ENCODE data around the gene UNC79. TPM values are rescaled to one million over a fixed set of nuclear protein-coding genes. Genes with fewer than 3 reads are reported as not detected.

UNC79 gene
- total RNA-seq, 1 donor from 2014 or later: 0.18 TPM

DNA sequence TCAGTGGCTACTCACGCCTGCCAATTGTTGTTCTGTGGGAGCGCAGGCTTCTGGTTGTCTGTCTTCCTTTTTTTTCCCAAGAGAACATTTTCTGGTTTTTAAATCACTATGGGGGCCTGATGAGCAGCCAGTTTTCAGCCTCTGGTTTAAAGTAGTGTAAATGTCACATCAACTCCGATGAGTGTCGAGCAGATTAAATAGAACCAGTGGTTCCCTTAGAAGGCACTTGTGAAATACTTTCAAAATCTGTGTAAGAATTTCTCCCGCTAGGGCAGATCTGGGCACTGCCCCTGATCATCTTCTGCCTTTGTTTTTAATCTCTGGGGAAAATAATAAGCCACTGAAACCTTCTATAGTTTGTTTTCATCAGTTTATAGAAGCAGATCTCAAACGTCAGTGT lies 227.1 kb downstream of the UNC79 start:
- Histone ChIP-seq H3K27me3 (ENCODE audit: low read depth) (peaks cover 10% of the 10 kb centered on the region), H3K9me3 (no peaks in the 10 kb centered on the region), H3K4me3 (no peak overlapping the region), H3K4me1 (no peaks in the 10 kb centered on the region), H3K36me3 (no peaks in the 10 kb centered on the region), H3K27ac (no peak overlapping the region)
- intact Hi-C loops (cut with DNase I): no loop called here
- ATAC-seq (no peak), DNase-seq (no peak)
- TF ChIP-seq, protein P1, sequence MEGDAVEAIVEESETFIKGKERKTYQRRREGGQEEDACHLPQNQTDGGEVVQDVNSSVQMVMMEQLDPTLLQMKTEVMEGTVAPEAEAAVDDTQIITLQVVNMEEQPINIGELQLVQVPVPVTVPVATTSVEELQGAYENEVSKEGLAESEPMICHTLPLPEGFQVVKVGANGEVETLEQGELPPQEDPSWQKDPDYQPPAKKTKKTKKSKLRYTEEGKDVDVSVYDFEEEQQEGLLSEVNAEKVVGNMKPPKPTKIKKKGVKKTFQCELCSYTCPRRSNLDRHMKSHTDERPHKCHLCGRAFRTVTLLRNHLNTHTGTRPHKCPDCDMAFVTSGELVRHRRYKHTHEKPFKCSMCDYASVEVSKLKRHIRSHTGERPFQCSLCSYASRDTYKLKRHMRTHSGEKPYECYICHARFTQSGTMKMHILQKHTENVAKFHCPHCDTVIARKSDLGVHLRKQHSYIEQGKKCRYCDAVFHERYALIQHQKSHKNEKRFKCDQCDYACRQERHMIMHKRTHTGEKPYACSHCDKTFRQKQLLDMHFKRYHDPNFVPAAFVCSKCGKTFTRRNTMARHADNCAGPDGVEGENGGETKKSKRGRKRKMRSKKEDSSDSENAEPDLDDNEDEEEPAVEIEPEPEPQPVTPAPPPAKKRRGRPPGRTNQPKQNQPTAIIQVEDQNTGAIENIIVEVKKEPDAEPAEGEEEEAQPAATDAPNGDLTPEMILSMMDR (IDR thresholded peaks at IDR 0.05): no peak

DNA sequence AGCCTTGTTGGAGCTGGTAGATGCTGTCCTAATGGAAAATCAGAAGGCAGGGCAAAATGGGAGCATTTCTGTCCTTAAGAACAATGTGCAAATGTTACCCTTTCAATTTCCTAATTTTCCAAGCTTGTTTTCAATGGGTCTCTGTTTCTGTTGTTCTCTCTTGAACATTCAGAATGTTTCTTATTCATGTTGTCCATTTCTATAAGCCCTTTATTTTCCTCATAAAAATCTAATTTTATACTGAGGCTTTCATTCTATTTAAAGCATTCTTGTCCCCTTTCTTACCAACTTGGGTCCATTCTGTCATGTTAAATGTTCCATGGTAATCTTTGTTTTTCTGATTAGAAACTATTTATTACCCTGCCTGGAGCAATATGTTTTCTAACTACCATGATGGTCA lies 232.6 kb downstream of the UNC79 start:
- Histone ChIP-seq H3K27me3 (ENCODE audit: low read depth) (no peaks in the 10 kb centered on the region), H3K4me3 (no peak overlapping the region), H3K36me3 (no peaks in the 10 kb centered on the region), H3K27ac (no peak overlapping the region), H3K9me3 (peaks cover 14% of the 10 kb centered on the region), H3K4me1 (no peaks in the 10 kb centered on the region)
- ATAC-seq (no peak), DNase-seq (no peak)
- intact Hi-C loops (cut with DNase I): no loop called here
- TF ChIP-seq, protein P1 (IDR thresholded peaks at IDR 0.05): no peak

DNA sequence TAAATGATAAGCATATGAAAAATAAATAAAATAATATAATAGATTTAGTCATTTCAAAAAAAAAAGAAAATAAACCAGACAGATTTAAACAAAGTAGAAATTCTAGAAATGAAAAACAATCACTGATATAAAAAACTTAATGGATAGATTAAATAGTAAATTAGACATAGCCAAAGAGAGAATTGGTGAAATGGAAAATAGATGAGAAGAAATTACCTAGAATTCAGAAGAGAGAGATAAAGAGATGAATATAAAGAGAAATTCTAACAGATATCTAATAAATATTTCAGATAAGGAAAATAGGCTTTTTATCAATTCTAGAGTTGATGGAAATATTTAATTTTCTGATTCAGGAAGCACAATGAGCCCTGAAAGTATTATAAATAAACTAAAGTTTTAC lies 234.4 kb downstream of the UNC79 start:
- H3K27ac ChIP-seq: no peak overlapping the region
- DNase-seq (no peak), ATAC-seq (no peak)
- intact Hi-C loops (cut with DNase I): no loop called here
- H3K9me3 ChIP-seq: peaks cover 14% of the 10 kb centered on the region
- TF ChIP-seq, protein P1 (IDR thresholded peaks at IDR 0.05): no peak
- no peak overlapping the region for H3K4me3 ChIP-seq
- no peaks in the 10 kb centered on the region for H3K27me3 ChIP-seq (ENCODE audit: low read depth)
- no peaks in the 10 kb centered on the region for H3K4me1 ChIP-seq
- H3K36me3 ChIP-seq: no peaks in the 10 kb centered on the region

DNA sequence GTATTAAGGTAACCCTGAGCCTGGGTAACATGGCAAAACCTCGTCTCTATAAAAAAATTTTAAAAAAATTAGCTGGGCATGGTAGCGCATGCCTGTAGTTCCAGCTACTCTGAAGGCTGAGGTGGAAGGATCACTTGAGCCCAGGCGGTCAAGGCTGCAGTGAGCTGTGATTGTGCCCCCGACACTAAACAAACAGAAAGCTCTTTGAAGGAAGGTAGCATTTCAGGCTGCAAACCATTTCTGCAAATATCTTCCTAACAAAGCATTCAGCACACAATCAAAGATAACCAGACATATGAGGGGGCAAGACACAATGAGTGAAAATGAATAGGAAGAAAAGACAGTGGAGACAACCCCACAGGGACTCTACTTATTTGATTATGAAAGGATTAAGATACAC lies 238.9 kb downstream of the UNC79 start:
- no peak for ATAC-seq
- no peaks in the 10 kb centered on the region for H3K4me1 ChIP-seq
- DNase-seq: no peak
- TF ChIP-seq, protein P1 (IDR thresholded peaks at IDR 0.05): no peak
- no peak overlapping the region for H3K27ac ChIP-seq
- H3K36me3 ChIP-seq: no peaks in the 10 kb centered on the region
- peaks cover 12% of the 10 kb centered on the region for H3K9me3 ChIP-seq
- no peak overlapping the region for H3K4me3 ChIP-seq
- no peaks in the 10 kb centered on the region for H3K27me3 ChIP-seq (ENCODE audit: low read depth)
- intact Hi-C loops (cut with DNase I): no loop called here

DNA sequence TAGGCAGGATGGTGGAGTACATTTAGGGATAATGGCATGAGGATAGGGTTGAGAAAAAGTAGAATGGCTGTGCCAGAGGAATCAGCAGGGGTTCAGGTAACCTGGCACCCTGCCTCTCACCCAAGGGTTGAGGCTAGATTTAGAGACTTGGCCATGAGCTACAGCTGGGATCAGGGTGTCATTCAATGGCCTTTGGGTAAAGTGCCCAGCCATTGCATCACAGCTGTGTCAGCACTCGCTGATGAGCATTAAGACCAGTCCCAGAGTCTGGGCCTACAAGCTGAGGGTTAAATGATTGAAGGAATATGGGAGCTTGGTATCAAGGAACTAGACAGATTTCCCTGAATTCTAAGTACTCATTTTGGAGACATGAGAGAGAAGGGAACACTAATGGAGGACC lies 243.6 kb downstream of the UNC79 start:
- intact Hi-C loops (cut with DNase I): no loop called here

More for the DNA sequence above, 243.6 kb downstream of the UNC79 start:
- Histone ChIP-seq H3K27me3 (ENCODE audit: low read depth) (no peaks in the 10 kb centered on the region), H3K27ac (no peak overlapping the region), H3K36me3 (no peaks in the 10 kb centered on the region), H3K9me3 (no peaks in the 10 kb centered on the region), H3K4me3 (no peak overlapping the region), H3K4me1 (no peaks in the 10 kb centered on the region)
- DNase-seq (no peak), ATAC-seq (no peak)
- TF ChIP-seq, protein P1 (IDR thresholded peaks at IDR 0.05): no peak

All from lower lobe of right lung (tissue), 2 donors.